MM.1S (cell line): ENCODE results near the gene ATP11C.

ENCODE experiments used
- CTCF ChIP-seq: fragments of 300-600 bp; sonication (generic); IDR thresholded peaks from 2 replicates; pipeline ENCODE4 v1.5.1; 2016; ENCODE audit warnings: antibody characterized with exemption, low read length, mixed read lengths
- EZH2 ChIP-seq: fragments of 300-600 bp; sonication (generic); optimal IDR thresholded peaks from 2 replicates; pipeline ENCODE3; 2017; ENCODE audit warnings: low read depth, mild to moderate bottlenecking, antibody characterized with exemption, low read length, mixed read lengths

GRCh38 chrX:139933904-139934303 lies 1.1 kb upstream of the ATP11C start:
- TF ChIP-seq CTCF (no peak), EZH2 (no peak)
